Upper lobe of left lung (tissue), 4 donors: ENCODE data around the gene BATF2.

Source experiments
- CTCF ChIP-seq, 6 experiments: fragments of 450-650 bp in 4 of 6; fragments of 200-600 bp in 2 of 6; sonication (generic) in 2 of 6; IDR thresholded peaks; one replicate each; pipeline ENCODE4 v1.5.1; 2016 to 2019; ENCODE audit warnings: antibody characterized with exemption in 6 of 6
- POLR2A ChIP-seq, 4 donors: fragments of 450-650 bp; IDR thresholded peaks; one replicate each; pipeline ENCODE4 v1.5.1; 2016 to 2017; ENCODE audit warnings: antibody characterized with exemption in 4 of 4, mild to moderate bottlenecking in 2 of 4
- POLR2AphosphoS5 ChIP-seq, 2 donors: sonication (generic); formaldehyde crosslinking; IDR thresholded peaks; one replicate each; pipeline ENCODE4 v1.5.1; 2017; ENCODE audit warnings: antibody characterized with exemption in 2 of 2

GRCh38 chr11:65021003-65021402 lies 24.2 kb upstream of the BATF2 start:
- TF ChIP-seq CTCF (IDR thresholded peaks at IDR 0.05) (no peak), POLR2A (IDR thresholded peaks at IDR 0.05) (no peak), POLR2AphosphoS5 (IDR thresholded peaks at IDR 0.05) (no peak)
